Measurements from ENCODE around the gene ARNT2.

DNA sequence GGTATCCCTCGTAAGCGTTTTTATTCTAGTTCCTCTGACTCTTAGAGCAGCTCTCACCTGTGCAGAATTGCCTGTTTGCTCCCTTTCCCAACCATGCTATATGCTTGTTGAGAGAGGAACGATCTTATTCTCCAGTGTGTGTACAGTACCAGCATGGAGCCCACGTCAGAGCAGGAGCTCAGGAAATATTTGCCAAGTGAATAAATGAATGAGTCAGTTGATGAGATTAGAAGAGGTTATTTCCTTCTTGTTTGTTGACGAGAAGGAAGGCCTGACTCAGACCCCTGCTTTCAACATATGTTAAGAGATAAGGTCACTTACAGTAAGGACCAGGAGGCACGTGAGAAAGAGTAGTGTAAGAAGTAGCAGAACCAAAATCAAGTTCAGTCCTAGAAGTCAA lies 184.6 kb downstream of the ARNT2 start:
- TF ChIP-seq, protein P1, sequence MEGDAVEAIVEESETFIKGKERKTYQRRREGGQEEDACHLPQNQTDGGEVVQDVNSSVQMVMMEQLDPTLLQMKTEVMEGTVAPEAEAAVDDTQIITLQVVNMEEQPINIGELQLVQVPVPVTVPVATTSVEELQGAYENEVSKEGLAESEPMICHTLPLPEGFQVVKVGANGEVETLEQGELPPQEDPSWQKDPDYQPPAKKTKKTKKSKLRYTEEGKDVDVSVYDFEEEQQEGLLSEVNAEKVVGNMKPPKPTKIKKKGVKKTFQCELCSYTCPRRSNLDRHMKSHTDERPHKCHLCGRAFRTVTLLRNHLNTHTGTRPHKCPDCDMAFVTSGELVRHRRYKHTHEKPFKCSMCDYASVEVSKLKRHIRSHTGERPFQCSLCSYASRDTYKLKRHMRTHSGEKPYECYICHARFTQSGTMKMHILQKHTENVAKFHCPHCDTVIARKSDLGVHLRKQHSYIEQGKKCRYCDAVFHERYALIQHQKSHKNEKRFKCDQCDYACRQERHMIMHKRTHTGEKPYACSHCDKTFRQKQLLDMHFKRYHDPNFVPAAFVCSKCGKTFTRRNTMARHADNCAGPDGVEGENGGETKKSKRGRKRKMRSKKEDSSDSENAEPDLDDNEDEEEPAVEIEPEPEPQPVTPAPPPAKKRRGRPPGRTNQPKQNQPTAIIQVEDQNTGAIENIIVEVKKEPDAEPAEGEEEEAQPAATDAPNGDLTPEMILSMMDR (IDR thresholded peaks at IDR 0.05; ENCODE audit: low read length), result no peak
- no peak for TF ChIP-seq EZH2 (optimal IDR thresholded peaks at IDR 0.05; ENCODE audit: low read depth, low read length)
